ENCODE measurements around the gene KLRC1. TPM values are rescaled to one million over a fixed set of nuclear protein-coding genes. Genes with fewer than 3 reads are reported as not detected.

The KLRC1 gene
- total and polyA plus RNA-seq, 10 of the 15 experiments (the other 5 are each of a cell fraction or from before 2014, with no cell fraction given), result 0.04 to 0.60 (median 0.23) TPM; not detected in 1

- TF ChIP-seq NRF1 (conservative IDR thresholded peaks at IDR 0.05; ENCODE audit: low read depth, low read length), result no peak
- no peak for TF ChIP-seq CTCF (IDR thresholded peaks at IDR 0.05 in 2 of 3, conservative IDR thresholded peaks at IDR 0.05 in 1 of 3; ENCODE audit: control insufficient read depth in 2 of 3, extremely low read depth in 1 of 3, insufficient read depth in 1 of 3, low read depth in 3 of 3, low read length in 3 of 3)
- TF ChIP-seq E4F1 (IDR thresholded peaks at IDR 0.05; ENCODE audit: borderline replicate concordance, partially characterized antibody), result no peak
- TF ChIP-seq FOS (IDR thresholded peaks at IDR 0.05; ENCODE audit: borderline replicate concordance, extremely low read depth, insufficient read length), result no peak
- TF ChIP-seq TBL1XR1 (IDR thresholded peaks at IDR 0.05; ENCODE audit: low read depth, low read length), result no peak
- no peak for TF ChIP-seq JUND (IDR thresholded peaks at IDR 0.05; ENCODE audit: low read depth, low read length)
- TF ChIP-seq FOXK2 (IDR thresholded peaks at IDR 0.05), result no peak
- no peak for TF ChIP-seq TCF12 (IDR thresholded peaks at IDR 0.05; ENCODE audit: low read depth, low read length)
- no peak for TF ChIP-seq TAF1 (IDR thresholded peaks at IDR 0.05; ENCODE audit: borderline replicate concordance, low read depth, low read length)
- TF ChIP-seq KDM1A (IDR thresholded peaks at IDR 0.05; ENCODE audit: borderline replicate concordance), result no peak
- TF ChIP-seq CBX3 (IDR thresholded peaks at IDR 0.05; ENCODE audit: borderline replicate concordance, low read depth), result no peak
- TF ChIP-seq SUPT20H (IDR thresholded peaks at IDR 0.05; ENCODE audit: borderline replicate concordance, control insufficient read depth, low read depth, low read length), result no peak
- no peaks in the 10 kb centered on the region for H4K20me1 ChIP-seq (ENCODE audit: control insufficient read depth, insufficient read depth)
- H3K4me3 ChIP-seq, result no peak overlapping the region
- no peaks in the 10 kb centered on the region for H3K4me1 ChIP-seq (ENCODE audit: control insufficient read depth, insufficient read depth, low read length)
- no peak overlapping the region for H3K4me2 ChIP-seq (ENCODE audit: control insufficient read depth, insufficient read depth)
- H3K9ac ChIP-seq (ENCODE audit: control insufficient read depth, insufficient read depth, low read length), result no peak overlapping the region
- intact Hi-C loops (cut with micrococcal nuclease; ENCODE audit: unreplicated experiment), result no loop called here
- no peak overlapping the region for H2AFZ ChIP-seq (ENCODE audit: control insufficient read depth, low read depth, low read length)
- H3K36me3 ChIP-seq (ENCODE audit: control insufficient read depth in 2 of 2, insufficient read depth in 2 of 2, low read length in 1 of 2), result no peaks in the 10 kb centered on the region
- no peaks in the 10 kb centered on the region for H3K27me3 ChIP-seq (replicated peaks in 1 of 2; ENCODE audit: control insufficient read depth in 2 of 2, insufficient read depth in 2 of 2, low read length in 1 of 2)
- H3K27ac ChIP-seq (ENCODE audit: control insufficient read depth, insufficient read depth), result no peak overlapping the region
- ChIA-PET CTCF (no interaction called here), RAD21 (ENCODE audit: unreplicated experiment) (interaction anchor here (1.0 kb wide), 1 partner anchor 73 kb away, joined by 7 read pairs; no protein-coding TSS in a partner anchor), SMC1A (ENCODE audit: uncharacterized antibody, unreplicated experiment) (interaction anchor here (0.7 kb wide), 1 partner anchor 39 kb away, joined by 3 read pairs; no protein-coding TSS in a partner anchor), POLR2A (no interaction called here)
- no peak for FAIRE-seq
- no peak for ATAC-seq
- no peaks in the 10 kb centered on the region for H3K79me2 ChIP-seq (ENCODE audit: control insufficient read depth, insufficient read depth, low read length)
- 71% methylated on average over 5 of the region's 5 CpGs for WGBS (ENCODE audit: insufficient coverage, insufficient replicate concordance, low lambda C conversion rate, missing lambda C conversion rate)
- BruUV-seq (replicated peaks), result no TSS peak
- DNase-seq (ENCODE audit: low read depth, low spot score), result no peak
- no peaks in the 10 kb centered on the region; the same call in 2 of the 3 replicates for H3K9me3 ChIP-seq (replicated peaks; ENCODE audit: control insufficient read depth, insufficient read depth, low read length)
- in situ Hi-C loops (cut with MboI), result no loop called here
Measured at GRCh38 chr12:10405294-10405693, 47.9 kb downstream of the KLRC1 start.
